ENCODE data around the gene STK39.
"Not testable (repeated sequence)": the region's sequence is repeated elsewhere in the genome, so short reads cannot be mapped to it uniquely, and the experiment has no call there.

The STK39 gene

DNA sequence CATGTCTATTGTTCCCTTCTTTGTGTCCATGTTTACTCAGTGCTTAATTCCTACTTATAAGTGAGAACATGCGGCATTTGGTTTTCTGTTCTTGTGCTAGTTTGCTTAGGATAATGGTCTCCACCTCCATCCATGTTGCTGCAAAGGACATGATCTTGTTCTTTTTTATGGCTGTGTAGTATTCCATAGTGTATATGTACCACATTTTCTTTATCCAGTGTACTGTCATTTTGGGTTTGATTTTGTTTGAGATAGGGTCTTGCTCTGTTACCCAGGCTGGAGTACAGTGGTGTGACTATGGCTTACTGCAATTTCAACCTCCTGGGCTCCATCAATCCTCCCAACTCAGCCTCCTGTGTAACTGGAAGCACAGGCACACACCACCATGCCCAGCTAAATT lies 125.2 kb downstream of the STK39 start:
- not testable (repeated sequence) for H3K9ac ChIP-seq (ENCODE audit: low read depth in 1 of 2, low read length in 2 of 2); H3K27me3 ChIP-seq (ENCODE audit: control insufficient read depth in 1 of 2, insufficient read depth in 2 of 2, low read length in 2 of 2); H3K4me3 ChIP-seq (ENCODE audit: low read depth in 1 of 2, low read length in 2 of 2); H3K27ac ChIP-seq (ENCODE audit: low read depth, low read length); H3K9me3 ChIP-seq (ENCODE audit: control insufficient read depth in 1 of 2, low read length in 2 of 2); H3K4me1 ChIP-seq (ENCODE audit: control insufficient read depth in 1 of 2, insufficient read depth in 2 of 2, low read length in 2 of 2)
- H3K36me3 ChIP-seq (ENCODE audit: control insufficient read depth in 1 of 2, insufficient read depth in 2 of 2, low read length in 2 of 2): peaks cover 4 to 30% of the 10 kb centered on the region in 2 donors

DNA sequence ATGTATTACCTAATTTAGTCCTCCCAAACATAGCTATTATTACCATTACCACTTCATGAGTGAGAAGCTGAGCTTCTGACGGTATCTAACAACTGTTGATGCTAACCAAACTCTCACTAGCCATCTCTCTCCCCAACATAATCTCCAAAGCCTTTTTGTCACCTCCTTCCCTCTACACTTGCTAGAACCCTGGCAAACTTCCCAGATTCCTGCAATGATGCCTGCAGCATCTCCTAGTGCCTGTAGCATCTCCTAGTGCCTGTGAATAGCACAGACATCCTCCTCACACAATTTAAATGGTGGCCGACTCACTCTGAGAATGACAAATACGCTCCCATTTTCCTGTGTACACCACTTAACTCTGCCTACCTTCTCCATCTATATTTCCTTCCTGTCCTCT lies 126.7 kb downstream of the STK39 start:
- H3K9ac ChIP-seq (ENCODE audit: low read depth in 1 of 2, low read length in 2 of 2): no peak overlapping the region
- H3K4me1 ChIP-seq (ENCODE audit: control insufficient read depth in 1 of 2, insufficient read depth in 2 of 2, low read length in 2 of 2): no peaks in the 10 kb centered on the region
- H3K27ac ChIP-seq (ENCODE audit: low read depth, low read length): no peak overlapping the region
- no peaks in the 10 kb centered on the region for H3K9me3 ChIP-seq (ENCODE audit: control insufficient read depth in 1 of 2, low read length in 2 of 2)
- no peaks in the 10 kb centered on the region for H3K27me3 ChIP-seq (ENCODE audit: control insufficient read depth in 1 of 2, insufficient read depth in 2 of 2, low read length in 2 of 2)
- H3K4me3 ChIP-seq (ENCODE audit: low read depth in 1 of 2, low read length in 2 of 2): no peak overlapping the region
- peaks cover 4 to 20% of the 10 kb centered on the region in 2 donors for H3K36me3 ChIP-seq (ENCODE audit: control insufficient read depth in 1 of 2, insufficient read depth in 2 of 2, low read length in 2 of 2)

DNA sequence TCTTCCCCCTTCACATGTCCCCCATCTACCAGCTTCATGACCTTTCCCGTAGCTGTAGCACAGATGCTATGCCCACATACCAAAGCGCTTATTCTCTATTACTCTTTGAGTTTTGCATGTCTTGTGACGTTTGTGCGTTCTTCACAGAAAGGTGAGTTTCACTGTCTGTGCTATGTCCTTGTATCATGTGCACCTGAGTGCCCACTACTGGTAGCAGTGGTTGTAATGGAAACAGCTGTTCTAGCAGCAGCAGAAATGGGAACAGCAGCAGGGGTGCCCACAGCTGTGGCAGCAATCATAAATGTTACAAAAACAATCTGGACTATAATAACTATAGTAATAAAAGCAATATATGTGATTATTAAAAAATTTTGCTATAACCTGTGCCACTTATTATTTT lies 127.1 kb downstream of the STK39 start:
- H3K27me3 ChIP-seq (ENCODE audit: control insufficient read depth in 1 of 2, insufficient read depth in 2 of 2, low read length in 2 of 2): no peaks in the 10 kb centered on the region
- H3K27ac ChIP-seq (ENCODE audit: low read depth, low read length): no peak overlapping the region
- H3K9ac ChIP-seq (ENCODE audit: low read depth in 1 of 2, low read length in 2 of 2): no peak overlapping the region
- no peaks in the 10 kb centered on the region for H3K4me1 ChIP-seq (ENCODE audit: control insufficient read depth in 1 of 2, insufficient read depth in 2 of 2, low read length in 2 of 2)
- H3K4me3 ChIP-seq (ENCODE audit: low read depth in 1 of 2, low read length in 2 of 2): no peak overlapping the region
- H3K9me3 ChIP-seq (ENCODE audit: control insufficient read depth in 1 of 2, low read length in 2 of 2): no peaks in the 10 kb centered on the region
- H3K36me3 ChIP-seq (ENCODE audit: control insufficient read depth in 1 of 2, insufficient read depth in 2 of 2, low read length in 2 of 2): peaks cover 4 to 19% of the 10 kb centered on the region in 2 donors

DNA sequence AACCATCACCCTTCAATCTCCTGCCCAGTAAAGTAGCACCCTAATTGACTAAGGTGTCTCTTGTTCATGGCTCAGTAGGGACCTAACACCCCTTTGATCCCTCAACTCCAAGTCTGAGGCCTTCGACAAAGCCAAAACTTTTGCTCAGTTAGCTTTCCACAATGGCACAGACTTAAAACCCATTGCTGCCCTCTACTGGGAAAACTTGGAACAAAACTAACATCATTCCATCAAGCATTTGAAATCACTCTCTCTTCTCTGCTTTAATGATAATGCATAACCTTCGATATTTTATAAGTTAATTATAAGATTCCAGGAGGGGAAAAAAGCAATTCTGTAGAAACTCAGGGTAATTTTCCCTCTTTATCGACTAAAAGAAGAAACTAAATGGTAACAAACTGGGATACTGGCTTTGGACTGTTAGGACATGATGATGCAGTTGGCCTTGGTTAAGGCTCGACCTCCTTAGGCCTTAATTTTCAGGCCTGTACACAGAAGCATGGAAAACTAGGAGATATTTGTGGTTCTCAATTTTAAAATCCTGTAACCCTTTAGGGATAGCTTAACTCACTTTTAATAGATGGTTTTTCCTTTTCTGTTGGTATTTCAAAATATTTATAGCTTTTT lies 127.8 kb downstream of the STK39 start:
- Histone ChIP-seq H3K9ac (ENCODE audit: low read depth in 1 of 2, low read length in 2 of 2) (no peak overlapping the region), H3K9me3 (ENCODE audit: control insufficient read depth in 1 of 2, low read length in 2 of 2) (no peaks in the 10 kb centered on the region), H3K36me3 (ENCODE audit: control insufficient read depth in 1 of 2, insufficient read depth in 2 of 2, low read length in 2 of 2) (peaks cover 4 to 21% of the 10 kb centered on the region in 2 donors), H3K27ac (ENCODE audit: low read depth, low read length) (no peak overlapping the region), H3K4me3 (ENCODE audit: low read depth in 1 of 2, low read length in 2 of 2) (no peak overlapping the region), H3K4me1 (ENCODE audit: control insufficient read depth in 1 of 2, insufficient read depth in 2 of 2, low read length in 2 of 2) (no peaks in the 10 kb centered on the region), H3K27me3 (ENCODE audit: control insufficient read depth in 1 of 2, insufficient read depth in 2 of 2, low read length in 2 of 2) (no peaks in the 10 kb centered on the region)

DNA sequence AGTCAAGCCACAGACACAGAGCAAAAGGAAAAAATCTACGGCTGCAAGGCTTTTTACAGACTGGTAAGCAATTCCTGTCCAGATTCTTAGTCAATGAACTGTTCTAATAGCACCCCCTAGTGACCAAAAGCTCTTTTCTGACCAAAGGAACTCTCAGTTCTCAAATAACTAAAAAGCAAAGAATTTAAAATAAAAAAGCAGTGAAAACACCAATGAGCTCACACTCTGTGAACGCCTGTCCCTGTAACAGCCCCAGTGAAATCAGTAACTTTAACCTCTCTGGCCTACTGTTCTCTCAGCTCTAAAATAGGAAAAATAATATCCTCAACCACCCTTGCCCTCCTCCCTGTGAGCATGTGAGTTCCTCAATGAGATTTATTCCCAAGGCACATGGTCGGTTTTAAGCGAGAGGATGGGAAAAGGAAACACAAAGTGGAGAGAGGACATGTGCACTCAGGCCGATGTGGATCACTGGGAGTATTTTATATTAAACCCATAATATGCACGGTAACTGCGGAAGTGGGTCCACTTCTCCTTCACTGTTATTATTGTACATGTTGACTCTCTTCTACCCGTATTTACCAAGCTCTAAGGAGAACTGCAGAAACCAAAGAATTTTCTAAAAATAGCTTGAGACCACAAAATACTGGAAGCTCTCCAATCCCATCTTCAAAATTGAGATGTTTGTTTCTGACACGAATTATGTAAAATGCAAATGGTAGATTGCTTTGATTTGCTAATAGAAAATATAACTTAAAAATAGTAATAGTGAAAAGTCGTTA lies 128.5 kb downstream of the STK39 start:
- no peak overlapping the region for H3K27ac ChIP-seq (ENCODE audit: low read depth, low read length)
- H3K9ac ChIP-seq (ENCODE audit: low read depth in 1 of 2, low read length in 2 of 2): no peak overlapping the region

DNA sequence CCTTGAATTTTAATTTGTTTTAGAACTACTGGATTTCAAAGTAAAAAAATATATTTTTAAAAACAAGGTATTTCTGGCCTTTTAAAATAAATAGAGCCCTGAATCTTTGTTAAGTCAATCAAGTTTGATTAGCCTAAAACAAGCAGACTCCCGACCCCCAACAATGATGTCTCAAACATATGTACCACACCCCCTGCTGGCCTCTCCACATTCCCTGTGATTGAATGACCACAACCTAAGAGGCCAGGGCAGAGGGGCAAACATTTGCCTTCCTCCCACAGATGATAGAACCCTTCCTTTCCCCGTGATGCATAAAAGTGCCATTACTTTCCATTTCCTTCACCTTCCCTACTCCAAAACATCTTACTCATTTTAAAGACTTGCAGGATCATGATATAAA lies 130.9 kb downstream of the STK39 start:
- Histone ChIP-seq H3K4me3 (ENCODE audit: low read depth in 1 of 2, low read length in 2 of 2) (no peak overlapping the region), H3K9ac (ENCODE audit: low read depth in 1 of 2, low read length in 2 of 2) (no peak overlapping the region), H3K27ac (ENCODE audit: low read depth, low read length) (no peak overlapping the region), H3K36me3 (ENCODE audit: control insufficient read depth in 1 of 2, insufficient read depth in 2 of 2, low read length in 2 of 2) (peaks cover 4 to 19% of the 10 kb centered on the region in 2 donors), H3K4me1 (ENCODE audit: control insufficient read depth in 1 of 2, insufficient read depth in 2 of 2, low read length in 2 of 2) (no peaks in the 10 kb centered on the region), H3K27me3 (ENCODE audit: control insufficient read depth in 1 of 2, insufficient read depth in 2 of 2, low read length in 2 of 2) (no peaks in the 10 kb centered on the region), H3K9me3 (ENCODE audit: control insufficient read depth in 1 of 2, low read length in 2 of 2) (no peaks in the 10 kb centered on the region)

More for the DNA sequence above, 128.5 kb downstream of the STK39 start:
- Histone ChIP-seq H3K4me3 (ENCODE audit: low read depth in 1 of 2, low read length in 2 of 2) (no peak overlapping the region), H3K27me3 (ENCODE audit: control insufficient read depth in 1 of 2, insufficient read depth in 2 of 2, low read length in 2 of 2) (no peaks in the 10 kb centered on the region), H3K9me3 (ENCODE audit: control insufficient read depth in 1 of 2, low read length in 2 of 2) (no peaks in the 10 kb centered on the region), H3K4me1 (ENCODE audit: control insufficient read depth in 1 of 2, insufficient read depth in 2 of 2, low read length in 2 of 2) (no peaks in the 10 kb centered on the region), H3K36me3 (ENCODE audit: control insufficient read depth in 1 of 2, insufficient read depth in 2 of 2, low read length in 2 of 2) (peaks cover 4 to 24% of the 10 kb centered on the region in 2 donors)

DNA sequence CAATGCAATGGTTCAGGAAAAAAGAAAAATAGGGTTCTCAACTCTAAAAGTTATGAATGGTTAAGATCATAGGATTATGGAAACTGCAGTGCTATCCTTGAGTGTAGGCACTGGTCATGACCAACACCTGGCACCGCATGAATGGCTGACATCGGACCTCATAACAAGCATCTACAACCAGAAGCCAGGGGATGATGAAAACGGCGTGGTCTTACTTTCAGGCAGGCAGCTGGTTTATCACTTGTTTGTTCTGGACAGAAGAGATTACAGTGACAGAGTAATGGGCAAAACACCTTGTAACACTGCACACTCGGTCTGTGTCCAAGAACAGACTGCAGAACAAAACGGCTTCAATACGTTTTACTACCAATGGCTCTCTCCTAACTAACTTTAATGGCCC lies 132.8 kb downstream of the STK39 start:
- Histone ChIP-seq H3K36me3 (ENCODE audit: control insufficient read depth in 1 of 2, insufficient read depth in 2 of 2, low read length in 2 of 2) (peaks cover 4 to 17% of the 10 kb centered on the region in 2 donors), H3K27ac (ENCODE audit: low read depth, low read length) (no peak overlapping the region)

DNA sequence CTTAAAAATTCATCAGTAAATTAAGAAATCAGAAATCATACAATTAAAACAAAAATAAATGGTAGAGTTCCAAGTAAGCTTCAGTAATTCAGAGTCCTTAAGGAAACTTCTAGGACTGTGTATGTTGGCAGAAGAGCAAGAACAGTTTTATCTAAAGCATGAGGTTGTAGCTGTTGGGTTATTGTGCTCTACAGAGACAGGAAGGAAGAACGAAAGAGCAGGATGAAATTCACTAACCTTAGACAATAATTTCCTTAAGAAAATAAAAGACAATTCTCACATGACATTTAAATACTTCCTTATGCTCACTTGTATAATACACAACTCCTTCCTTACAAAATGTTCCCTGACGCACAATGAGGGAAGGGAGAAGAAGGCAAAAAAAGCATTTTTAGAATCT lies 133.4 kb downstream of the STK39 start:
- Histone ChIP-seq H3K27ac (ENCODE audit: low read depth, low read length) (no peak overlapping the region), H3K4me3 (ENCODE audit: low read depth in 1 of 2, low read length in 2 of 2) (no peak overlapping the region)

More for the DNA sequence above, 132.8 kb downstream of the STK39 start:
- Histone ChIP-seq H3K9ac (ENCODE audit: low read depth in 1 of 2, low read length in 2 of 2) (no peak overlapping the region), H3K9me3 (ENCODE audit: control insufficient read depth in 1 of 2, low read length in 2 of 2) (no peaks in the 10 kb centered on the region), H3K27me3 (ENCODE audit: control insufficient read depth in 1 of 2, insufficient read depth in 2 of 2, low read length in 2 of 2) (no peaks in the 10 kb centered on the region), H3K4me3 (ENCODE audit: low read depth in 1 of 2, low read length in 2 of 2) (no peak overlapping the region), H3K4me1 (ENCODE audit: control insufficient read depth in 1 of 2, insufficient read depth in 2 of 2, low read length in 2 of 2) (no peaks in the 10 kb centered on the region)

DNA sequence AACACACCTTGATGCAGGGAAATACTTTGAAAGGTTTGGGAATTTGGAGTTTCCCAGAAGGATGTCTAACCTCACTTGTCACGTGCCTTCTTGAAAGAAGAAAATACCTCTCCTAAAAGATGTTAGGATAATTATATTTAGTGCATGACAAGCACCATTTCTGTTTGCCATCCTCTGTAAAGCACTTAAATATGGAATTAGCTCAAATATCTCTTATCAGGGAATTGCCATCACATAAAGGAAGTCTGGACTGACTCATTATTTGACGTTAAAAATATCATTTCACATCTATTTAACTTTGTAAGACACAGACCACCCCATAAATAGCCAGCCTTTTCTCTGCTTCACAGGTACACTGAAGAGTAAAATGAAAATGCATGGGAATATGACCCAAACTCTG lies 140.1 kb downstream of the STK39 start:
- Histone ChIP-seq H3K4me1 (ENCODE audit: control insufficient read depth in 1 of 2, insufficient read depth in 2 of 2, low read length in 2 of 2) (no peaks in the 10 kb centered on the region), H3K27ac (ENCODE audit: low read depth, low read length) (no peak overlapping the region), H3K9ac (ENCODE audit: low read depth in 1 of 2, low read length in 2 of 2) (no peak overlapping the region), H3K27me3 (ENCODE audit: control insufficient read depth in 1 of 2, insufficient read depth in 2 of 2, low read length in 2 of 2) (no peaks in the 10 kb centered on the region), H3K4me3 (ENCODE audit: low read depth in 1 of 2, low read length in 2 of 2) (no peak overlapping the region), H3K9me3 (ENCODE audit: control insufficient read depth in 1 of 2, low read length in 2 of 2) (no peaks in the 10 kb centered on the region), H3K36me3 (ENCODE audit: control insufficient read depth in 1 of 2, insufficient read depth in 2 of 2, low read length in 2 of 2) (no peaks in the 10 kb centered on the region)

More for the DNA sequence above, 133.4 kb downstream of the STK39 start:
- H3K27me3 ChIP-seq (ENCODE audit: control insufficient read depth in 1 of 2, insufficient read depth in 2 of 2, low read length in 2 of 2): no peaks in the 10 kb centered on the region
- no peaks in the 10 kb centered on the region for H3K9me3 ChIP-seq (ENCODE audit: control insufficient read depth in 1 of 2, low read length in 2 of 2)
- no peaks in the 10 kb centered on the region for H3K4me1 ChIP-seq (ENCODE audit: control insufficient read depth in 1 of 2, insufficient read depth in 2 of 2, low read length in 2 of 2)
- H3K9ac ChIP-seq (ENCODE audit: low read depth in 1 of 2, low read length in 2 of 2): no peak overlapping the region
- peaks cover 4 to 17% of the 10 kb centered on the region in 2 donors for H3K36me3 ChIP-seq (ENCODE audit: control insufficient read depth in 1 of 2, insufficient read depth in 2 of 2, low read length in 2 of 2)

DNA sequence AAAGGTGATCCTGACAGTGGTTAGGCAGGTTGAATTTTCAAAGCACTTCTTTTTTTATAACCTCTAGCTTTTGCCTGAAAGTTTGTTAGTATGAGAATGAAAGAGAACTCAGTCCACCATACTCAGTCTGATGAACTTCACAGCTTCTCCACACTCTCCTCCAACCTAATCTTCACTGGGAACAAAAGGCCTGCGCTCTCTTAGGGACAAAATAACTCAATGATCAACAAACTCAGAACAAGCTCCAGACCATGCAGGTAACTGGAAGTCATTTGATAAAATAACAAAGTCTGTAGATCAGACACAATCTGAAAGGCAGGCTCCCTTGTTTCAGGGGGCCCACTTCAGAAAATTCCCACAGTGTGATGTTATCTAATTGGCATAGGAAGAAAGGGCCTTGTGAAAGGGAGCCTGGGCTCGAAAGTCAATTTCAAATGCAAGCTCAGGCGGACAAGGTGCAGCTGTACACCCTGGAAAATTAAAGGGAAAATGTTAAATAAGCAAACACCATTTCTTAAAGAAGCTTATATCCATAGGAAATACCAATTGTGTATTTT lies 142.2 kb downstream of the STK39 start:
- H3K9me3 ChIP-seq (ENCODE audit: control insufficient read depth in 1 of 2, low read length in 2 of 2): no peaks in the 10 kb centered on the region
- H3K36me3 ChIP-seq (ENCODE audit: control insufficient read depth in 1 of 2, insufficient read depth in 2 of 2, low read length in 2 of 2): no peaks in the 10 kb centered on the region
- no peaks in the 10 kb centered on the region for H3K4me1 ChIP-seq (ENCODE audit: control insufficient read depth in 1 of 2, insufficient read depth in 2 of 2, low read length in 2 of 2)
- H3K4me3 ChIP-seq (ENCODE audit: low read depth in 1 of 2, low read length in 2 of 2): no peak overlapping the region
- H3K27ac ChIP-seq (ENCODE audit: low read depth, low read length): no peak overlapping the region
- no peaks in the 10 kb centered on the region for H3K27me3 ChIP-seq (ENCODE audit: control insufficient read depth in 1 of 2, insufficient read depth in 2 of 2, low read length in 2 of 2)
- H3K9ac ChIP-seq (ENCODE audit: low read depth in 1 of 2, low read length in 2 of 2): no peak overlapping the region

Measured in duodenal mucosa (tissue), 2 donors.